Measurements from ENCODE around the gene RGS9.

The RGS9 gene

GRCh38 chr17:65183736-65184135 is 46.6 kb downstream of the RGS9 start:
- peak; percentile 89 for DNase-seq (ENCODE audit: low read depth)
- H3K4me3 ChIP-seq (ENCODE audit: low read length) = no peak overlapping the region
- no peak for TF ChIP-seq CTCF (conservative IDR thresholded peaks at IDR 0.05; ENCODE audit: low read length)

GRCh38 chr17:65184235-65184959 is 47.2 kb downstream of the RGS9 start:
- no peak for DNase-seq (ENCODE audit: low read depth)
- H3K4me3 ChIP-seq (ENCODE audit: low read length) = no peak overlapping the region
- TF ChIP-seq CTCF (conservative IDR thresholded peaks at IDR 0.05; ENCODE audit: low read length) = no peak

GRCh38 chr17:65185062-65185461 is 47.9 kb downstream of the RGS9 start:
- TF ChIP-seq CTCF (conservative IDR thresholded peaks at IDR 0.05; ENCODE audit: low read length) = no peak
- DNase-seq (ENCODE audit: low read depth) = no peak

GRCh38 chr17:65185668-65186382 is 48.7 kb downstream of the RGS9 start:
- no peak for DNase-seq (ENCODE audit: low read depth)
- no peak for TF ChIP-seq CTCF (conservative IDR thresholded peaks at IDR 0.05; ENCODE audit: low read length)
- no peak overlapping the region for H3K4me3 ChIP-seq (ENCODE audit: low read length)

More at GRCh38 chr17:65185062-65185461, 47.9 kb downstream of the RGS9 start:
- no peak overlapping the region for H3K4me3 ChIP-seq (ENCODE audit: low read length)

- H3K4me3 ChIP-seq (ENCODE audit: low read length) = no peak overlapping the region
- TF ChIP-seq CTCF (conservative IDR thresholded peaks at IDR 0.05; ENCODE audit: low read length) = no peak
- peak; percentile 23 for DNase-seq (ENCODE audit: low read depth)
These were observed 53.4 kb downstream of the RGS9 start for GRCh38 chr17:65190467-65191097.

- H3K4me3 ChIP-seq (ENCODE audit: low read length) = no peak overlapping the region
- peak; percentile 67 for DNase-seq (ENCODE audit: low read depth)
- TF ChIP-seq CTCF (conservative IDR thresholded peaks at IDR 0.05; ENCODE audit: low read length) = no peak
These were observed 54.9 kb downstream of the RGS9 start for GRCh38 chr17:65191811-65192740.
